Measurements from ENCODE around the gene PHLDA2. TPM values are rescaled to one million over a fixed set of nuclear protein-coding genes. Genes with fewer than 3 reads are reported as not detected.

PHLDA2 gene
- total and polyA plus RNA-seq, 12 donors, result 0.11 to 8.9 (median 2.1) TPM; not detected in 3

DNA sequence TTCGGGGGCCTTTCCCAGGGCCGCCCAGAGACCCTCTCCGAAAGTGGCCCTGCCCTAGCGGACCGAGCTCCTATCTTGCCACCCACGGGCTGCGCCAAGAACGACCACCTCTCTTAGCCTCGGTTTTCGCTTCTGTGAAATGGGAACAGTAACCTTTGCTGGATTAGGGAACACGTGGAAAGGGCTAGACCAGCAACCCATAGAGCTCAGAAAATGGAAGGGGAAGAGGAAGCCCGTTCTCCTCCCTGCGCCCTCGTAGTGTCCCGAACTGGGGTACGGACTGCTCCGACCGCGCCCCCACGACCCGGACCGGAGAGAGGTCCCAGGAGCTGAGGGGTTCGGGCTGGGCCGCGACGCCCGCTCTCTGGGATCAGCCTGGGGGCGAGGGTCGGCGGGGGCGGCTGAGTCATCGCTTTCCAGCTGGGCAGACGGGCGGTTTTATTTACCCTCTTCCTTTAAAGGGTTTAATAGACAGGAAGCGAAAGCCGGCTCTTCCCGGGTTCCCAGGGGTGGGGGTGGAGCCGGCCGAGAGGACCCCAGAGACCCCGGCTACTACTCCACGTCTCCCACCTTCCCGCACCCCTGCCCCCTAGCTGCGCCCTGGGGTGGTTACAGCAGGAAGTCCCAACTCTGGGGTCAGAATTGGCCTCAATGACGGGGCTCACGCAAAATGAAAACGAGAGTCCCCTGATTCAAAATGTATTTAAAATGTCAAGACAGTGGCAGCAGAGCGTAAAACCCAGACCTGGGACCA, 907 bp upstream of the PHLDA2 start:
- Histone ChIP-seq H3K4me3 (peak overlapping the region in 2 of 4 donors; percentile 53 to 63), H3K27me3 (peaks cover 11% of the 10 kb centered on the region), H3K4me1 (replicated peaks in 1 of 2) (peaks cover 16 to 23% of the 10 kb centered on the region in 2 donors), H3K36me3 (replicated peaks in 1 of 2) (no peaks in the 10 kb centered on the region), H3K27ac (peak overlapping the region in 3 of 5 donors; percentile 5 to 57 (median 30)), H3K9me3 (replicated peaks in 1 of 3) (no peaks in the 10 kb centered on the region)
- DNase-seq, result peak in 2 of 7 donors; percentile 27 to 40
- 6 to 10% (median 8%) methylated on average over 20 to 47 of the region's 47 CpGs for WGBS, 4 donors
- intact Hi-C loops (cut with DNase I), result no loop called here
- TF ChIP-seq, protein P1, sequence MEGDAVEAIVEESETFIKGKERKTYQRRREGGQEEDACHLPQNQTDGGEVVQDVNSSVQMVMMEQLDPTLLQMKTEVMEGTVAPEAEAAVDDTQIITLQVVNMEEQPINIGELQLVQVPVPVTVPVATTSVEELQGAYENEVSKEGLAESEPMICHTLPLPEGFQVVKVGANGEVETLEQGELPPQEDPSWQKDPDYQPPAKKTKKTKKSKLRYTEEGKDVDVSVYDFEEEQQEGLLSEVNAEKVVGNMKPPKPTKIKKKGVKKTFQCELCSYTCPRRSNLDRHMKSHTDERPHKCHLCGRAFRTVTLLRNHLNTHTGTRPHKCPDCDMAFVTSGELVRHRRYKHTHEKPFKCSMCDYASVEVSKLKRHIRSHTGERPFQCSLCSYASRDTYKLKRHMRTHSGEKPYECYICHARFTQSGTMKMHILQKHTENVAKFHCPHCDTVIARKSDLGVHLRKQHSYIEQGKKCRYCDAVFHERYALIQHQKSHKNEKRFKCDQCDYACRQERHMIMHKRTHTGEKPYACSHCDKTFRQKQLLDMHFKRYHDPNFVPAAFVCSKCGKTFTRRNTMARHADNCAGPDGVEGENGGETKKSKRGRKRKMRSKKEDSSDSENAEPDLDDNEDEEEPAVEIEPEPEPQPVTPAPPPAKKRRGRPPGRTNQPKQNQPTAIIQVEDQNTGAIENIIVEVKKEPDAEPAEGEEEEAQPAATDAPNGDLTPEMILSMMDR (IDR thresholded peaks at IDR 0.05), result peak in 1 of 6 experiments; percentile 3
- no peak for TF ChIP-seq POLR2A (IDR thresholded peaks at IDR 0.05)

DNA sequence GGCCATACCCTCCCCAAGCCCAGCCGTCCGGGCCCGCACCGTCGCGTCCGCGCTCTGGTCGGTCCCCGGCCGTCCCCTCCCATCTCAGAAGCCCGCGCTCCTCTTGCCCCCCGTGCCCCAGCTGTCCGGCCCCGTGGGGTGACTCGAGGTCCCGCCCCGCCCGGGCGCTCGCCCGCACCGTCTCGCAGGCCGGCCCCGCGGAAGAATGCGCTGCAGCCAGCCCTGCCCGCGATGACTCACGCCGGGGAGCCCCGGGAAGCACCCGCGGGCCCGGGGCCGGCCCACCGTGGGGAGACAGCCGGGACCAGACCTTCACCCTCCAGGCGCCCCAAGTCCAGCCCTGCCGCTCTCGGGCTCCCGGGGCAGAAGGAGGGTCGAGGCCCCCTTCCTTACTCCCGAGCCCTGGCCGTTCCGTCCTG, 320 bp upstream of the PHLDA2 start:
- TF ChIP-seq, protein P1 (IDR thresholded peaks at IDR 0.05), result no peak
- no peak for TF ChIP-seq POLR2A (IDR thresholded peaks at IDR 0.05)
- DNase-seq, result peak in 5 of 7 donors; percentile 49 to 68 (median 60)

DNA sequence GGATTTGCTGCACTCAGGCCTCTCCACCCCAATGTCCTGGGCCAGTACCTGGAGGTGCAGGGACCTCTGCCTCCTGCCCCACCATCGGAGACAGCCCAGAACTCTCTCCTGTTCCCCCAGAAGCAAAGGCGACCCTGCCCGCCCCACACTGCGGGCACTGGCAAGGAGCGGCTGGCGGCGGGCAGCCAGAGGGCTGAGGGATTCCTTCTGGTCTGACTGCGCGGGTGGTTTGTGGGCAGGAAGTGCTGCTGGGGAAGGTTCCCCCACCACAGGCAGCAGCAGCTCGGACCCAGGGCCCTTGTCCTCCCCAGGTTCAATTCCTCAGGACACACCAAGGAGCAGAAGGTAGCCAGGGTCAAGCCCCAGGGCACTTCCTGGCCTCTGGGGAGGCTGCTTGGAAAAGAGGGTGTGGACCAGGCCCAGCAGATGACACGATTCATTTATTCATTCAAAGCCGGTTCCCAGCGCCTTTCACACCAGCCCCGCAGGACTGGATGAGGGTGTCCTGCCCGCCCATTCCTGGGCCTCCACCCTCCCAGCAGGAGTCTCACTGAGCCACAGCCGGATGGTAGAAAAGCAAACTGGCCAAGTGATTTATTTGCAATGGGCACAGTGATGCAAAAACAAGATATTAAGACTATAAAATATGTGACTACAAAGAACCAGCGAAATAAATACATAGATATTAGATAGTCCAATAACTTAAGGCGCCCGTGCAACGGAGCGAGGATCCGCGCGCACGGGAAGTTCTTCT, 1.2 kb downstream of the PHLDA2 start:
- no peak overlapping the region for H3K27ac ChIP-seq

More for the DNA sequence above, 320 bp upstream of the PHLDA2 start:
- peak overlapping the region in 2 of 4 donors; percentile 53 to 63 for H3K4me3 ChIP-seq
- H3K9me3 ChIP-seq (replicated peaks in 1 of 3), result no peaks in the 10 kb centered on the region
- peaks cover 11% of the 10 kb centered on the region for H3K27me3 ChIP-seq
- H3K4me1 ChIP-seq (replicated peaks in 1 of 2), result peaks cover 16 to 23% of the 10 kb centered on the region in 2 donors
- intact Hi-C loops (cut with DNase I), result no loop called here
- H3K36me3 ChIP-seq (replicated peaks in 1 of 2), result no peaks in the 10 kb centered on the region
- H3K27ac ChIP-seq, result peak overlapping the region in 1 of 5 donors; percentile 57
- 0 to 1% (median 0%) methylated on average over 1 to 48 of the region's 48 CpGs for WGBS, 4 donors

More for the DNA sequence above, 1.2 kb downstream of the PHLDA2 start:
- Histone ChIP-seq H3K36me3 (replicated peaks in 1 of 2) (no peaks in the 10 kb centered on the region), H3K27me3 (peaks cover 11% of the 10 kb centered on the region), H3K4me3 (peak overlapping the region in 1 of 4 donors; percentile 63), H3K4me1 (replicated peaks in 1 of 2) (peaks cover 16 to 23% of the 10 kb centered on the region in 2 donors), H3K9me3 (replicated peaks in 1 of 3) (no peaks in the 10 kb centered on the region)
- intact Hi-C loops (cut with DNase I), result no loop called here
- WGBS, 4 donors, result 39 to 60% (median 51%) methylated on average over 20 to 25 of the region's 25 CpGs
- DNase-seq, result no peak
- TF ChIP-seq POLR2A (IDR thresholded peaks at IDR 0.05), result no peak
- TF ChIP-seq, protein P1 (IDR thresholded peaks at IDR 0.05), result no peak
